GM18858 (cell line): Measurements from ENCODE around the gene MORC1.

Experiments
- ATAC-seq: cut with Tn5 transposase; IDR thresholded peaks from one replicate; pipeline ENCODE4 v1.9.1; 2021; ENCODE audit not compliant: unreplicated experiment

The MORC1 gene

GRCh38 chr3:108946292-108947285 is 171.3 kb downstream of the MORC1 start:
- no peak for ATAC-seq

DNA sequence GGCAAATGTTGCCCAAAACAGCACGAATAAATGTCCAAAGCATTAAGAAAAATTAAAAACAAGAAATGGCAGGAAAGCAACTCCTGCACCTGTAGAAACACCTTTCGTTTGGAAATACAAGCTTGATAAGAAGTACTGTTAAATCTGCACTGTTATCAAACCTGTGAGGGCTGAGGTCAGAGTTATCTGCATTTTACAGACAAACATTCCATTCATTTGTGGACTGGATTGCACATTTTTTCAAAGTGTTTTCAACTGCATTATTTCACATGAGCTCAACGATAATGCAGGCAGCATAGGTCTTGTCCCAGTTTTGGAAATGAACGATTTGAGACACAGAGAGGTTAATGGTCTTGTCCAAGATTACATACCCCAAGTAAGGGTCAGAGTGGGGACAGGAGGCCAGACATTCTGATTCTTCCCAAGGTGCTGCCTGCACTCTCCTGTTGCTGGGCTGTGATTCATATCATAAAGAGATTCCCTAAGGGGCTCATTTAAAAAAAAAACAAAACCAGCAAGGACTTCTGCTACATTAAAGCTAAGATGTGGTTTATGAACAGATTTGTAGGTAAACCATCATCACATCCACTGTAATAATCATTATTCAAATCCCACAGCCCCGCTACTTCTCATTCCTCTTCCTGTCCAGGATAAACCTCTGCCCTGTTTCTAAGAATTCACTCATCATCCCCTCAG is 177.2 kb downstream of the MORC1 start:
- ATAC-seq, result no peak

DNA sequence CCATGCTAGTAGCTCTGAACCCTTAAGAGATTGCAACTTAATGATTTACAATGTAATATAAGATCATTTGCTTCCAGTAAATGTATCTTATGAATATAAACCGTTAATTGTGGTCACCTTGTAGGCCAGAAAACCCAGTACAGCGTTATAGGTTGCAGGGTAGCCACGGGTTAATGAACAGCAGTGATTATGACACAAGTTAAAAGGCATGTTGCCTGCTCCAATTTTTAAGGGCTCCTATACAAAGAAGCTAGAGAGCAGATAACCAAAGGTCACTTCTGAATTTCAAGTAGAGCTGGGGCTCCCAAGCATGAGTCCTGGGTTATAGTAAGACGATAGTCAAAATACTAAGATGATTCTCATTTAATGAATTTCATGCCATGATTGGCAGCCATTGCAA is 177.8 kb downstream of the MORC1 start:
- ATAC-seq, result no peak

- no peak for ATAC-seq
These were observed 180.8 kb downstream of the MORC1 start for GRCh38 chr3:108936924-108937689.

- ATAC-seq, result no peak
These were observed 186.9 kb downstream of the MORC1 start for GRCh38 chr3:108931035-108931434.

DNA sequence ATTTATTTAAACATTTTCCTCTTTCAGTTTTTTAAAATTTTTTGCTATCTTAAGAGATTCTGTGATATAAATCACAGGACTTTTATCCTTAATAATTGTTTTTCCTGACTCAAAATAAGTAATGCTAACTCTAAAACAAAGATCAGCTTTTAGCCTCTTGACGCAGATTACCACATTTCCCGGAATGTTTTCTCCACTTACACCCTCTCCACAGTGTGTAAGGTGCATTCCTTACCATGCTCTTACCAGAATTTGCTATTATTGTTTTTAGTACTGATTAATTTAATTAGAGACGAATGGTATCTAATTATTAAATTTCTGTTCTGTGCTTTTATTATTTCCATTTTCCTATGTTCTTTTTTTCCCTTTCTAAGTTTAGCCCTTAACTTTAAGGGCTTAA is 199.1 kb downstream of the MORC1 start:
- ATAC-seq, result no peak

DNA sequence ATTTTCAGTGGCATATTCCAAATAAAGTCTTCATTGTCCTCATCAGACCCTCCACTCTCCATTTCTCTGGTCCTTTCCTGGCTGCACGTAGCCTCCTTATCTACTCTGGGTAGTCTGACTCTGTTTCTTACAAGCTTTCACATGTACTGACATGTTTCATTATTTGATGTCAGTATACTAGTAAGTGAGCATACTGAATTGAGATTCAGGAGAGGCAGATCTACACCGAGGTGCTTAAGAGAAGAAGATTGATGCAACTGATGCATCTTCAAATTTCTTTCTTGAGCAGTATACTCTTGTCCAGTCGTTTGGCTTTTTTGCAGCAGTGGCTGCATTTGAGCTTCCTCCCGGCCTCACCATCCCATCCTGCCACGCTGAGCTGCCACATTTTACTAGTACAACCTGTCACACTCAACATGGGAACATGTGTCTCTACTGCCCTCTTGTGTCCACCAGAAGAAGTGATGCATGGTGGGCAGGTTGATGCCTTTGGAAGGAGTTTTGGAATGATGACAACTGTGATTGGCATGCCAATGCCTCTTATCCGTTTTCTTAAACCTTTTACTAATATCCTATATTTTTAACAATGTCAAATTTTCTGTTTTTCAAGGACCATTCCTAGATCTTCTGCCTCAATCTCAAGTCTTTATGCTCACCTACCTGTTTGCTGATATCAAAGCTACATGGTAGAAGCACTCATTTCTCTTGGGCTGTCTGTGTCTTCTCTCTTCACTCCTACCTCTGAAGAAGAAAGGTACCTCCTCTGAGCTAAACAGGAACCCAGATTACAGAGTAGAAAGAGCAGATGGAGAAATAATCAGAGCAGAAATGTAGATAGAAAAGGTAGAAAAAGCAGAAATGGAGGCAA is 202.9 kb downstream of the MORC1 start:
- peak; percentile 95 for ATAC-seq

GRCh38 chr3:108909799-108910198 is 208.1 kb downstream of the MORC1 start:
- no peak for ATAC-seq
